ENCODE measurements around the gene EYS.
"Not testable (repeated sequence)": the region's sequence is repeated elsewhere in the genome, so short reads cannot be mapped to it uniquely, and the experiment has no call there.

The EYS gene

GRCh38 chr6:64469405-64469804 is 1237.6 kb downstream of the EYS start:
- not testable (repeated sequence) for DNase-seq (ENCODE audit: low spot score)

GRCh38 chr6:64467656-64468055 is 1239.4 kb downstream of the EYS start:
- no peak for DNase-seq (ENCODE audit: low spot score)

- no peak for DNase-seq (ENCODE audit: low spot score)
Observed at GRCh38 chr6:64459411-64459944, 1247.5 kb downstream of the EYS start.

GRCh38 chr6:64448101-64448500 is 1258.9 kb downstream of the EYS start:
- DNase-seq (ENCODE audit: low spot score): not testable (repeated sequence)

- DNase-seq (ENCODE audit: low spot score): no peak
Observed at GRCh38 chr6:64445038-64445437, 1262.0 kb downstream of the EYS start.

GRCh38 chr6:64439274-64439673 is 1267.8 kb downstream of the EYS start:
- DNase-seq (ENCODE audit: low spot score): no peak

- DNase-seq (ENCODE audit: low spot score): no peak
Observed at GRCh38 chr6:64437996-64438395, 1269.0 kb downstream of the EYS start.

- no peak for DNase-seq (ENCODE audit: low spot score)
Observed at GRCh38 chr6:64429926-64430325, 1277.1 kb downstream of the EYS start.

- no peak for DNase-seq (ENCODE audit: low spot score)
Observed at GRCh38 chr6:64428186-64428585, 1278.8 kb downstream of the EYS start.

- no peak for DNase-seq (ENCODE audit: low spot score)
Observed at GRCh38 chr6:64415926-64416325, 1291.1 kb downstream of the EYS start.

- peak; percentile 14 for DNase-seq (ENCODE audit: low spot score)
Observed at GRCh38 chr6:64411226-64411625, 1295.8 kb downstream of the EYS start.

- DNase-seq (ENCODE audit: low spot score): no peak
Observed at GRCh38 chr6:64409948-64410347, 1297.1 kb downstream of the EYS start.

GRCh38 chr6:64404396-64404795 is 1302.6 kb downstream of the EYS start:
- no peak for DNase-seq (ENCODE audit: low spot score)

- DNase-seq (ENCODE audit: low spot score): no peak
Observed at GRCh38 chr6:64383277-64383676, 1323.7 kb downstream of the EYS start.

- DNase-seq (ENCODE audit: low spot score): no peak
Observed at GRCh38 chr6:64376394-64376793, 1330.6 kb downstream of the EYS start.

GRCh38 chr6:64357430-64357829 is 1349.6 kb downstream of the EYS start:
- DNase-seq (ENCODE audit: low spot score): no peak

GRCh38 chr6:64347411-64347810 is 1359.6 kb downstream of the EYS start:
- DNase-seq (ENCODE audit: low spot score): no peak

- DNase-seq (ENCODE audit: low spot score): no peak
Observed at GRCh38 chr6:64335195-64335594, 1371.8 kb downstream of the EYS start.

- no peak for DNase-seq (ENCODE audit: low spot score)
Observed at GRCh38 chr6:64334636-64335035, 1372.4 kb downstream of the EYS start.

GRCh38 chr6:64330694-64331307 is 1376.2 kb downstream of the EYS start:
- peak; percentile 26 for DNase-seq (ENCODE audit: low spot score)

GRCh38 chr6:64326939-64327338 is 1380.1 kb downstream of the EYS start:
- DNase-seq (ENCODE audit: low spot score): no peak

- DNase-seq (ENCODE audit: low spot score): no peak
Observed at GRCh38 chr6:64325093-64325492, 1381.9 kb downstream of the EYS start.

GRCh38 chr6:64310214-64310613 is 1396.8 kb downstream of the EYS start:
- DNase-seq (ENCODE audit: low spot score): no peak

All from GM03348 (cell line).